A673 (cell line): Measurements from ENCODE around the gene CYP2A6.

Experiments used
- CTCF ChIP-seq: fragments of 300-800, 200-600 bp; sonication (generic); conservative IDR thresholded peaks from 2 replicates; pipeline ENCODE4 v1.5.1; 2017; ENCODE audit warnings: low read depth, mild to moderate bottlenecking, antibody characterized with exemption, low read length, moderate library complexity, mixed read lengths
- EZH2 ChIP-seq: fragments of 200-600 bp; sonication (generic); IDR thresholded peaks from 2 replicates; pipeline ENCODE4 v1.6.1; 2017; ENCODE audit warnings: borderline replicate concordance, low read depth, mild to moderate bottlenecking, mixed read lengths, antibody characterized with exemption, low read length; ENCODE audit not compliant: poor library complexity, severe bottlenecking

GRCh38 chr19:40798683-40799557 is 51.3 kb downstream of the CYP2A6 start, which contains the start of gene EGLN2:
- no peak for TF ChIP-seq EZH2
- TF ChIP-seq CTCF = no peak
